AG04450 (cell line): Measurements from ENCODE around the gene ATG10. TPM values are rescaled to one million over a fixed set of nuclear protein-coding genes. Genes with fewer than 3 reads are reported as not detected.
"Not testable (repeated sequence)": the region's sequence is repeated elsewhere in the genome, so short reads cannot be mapped to it uniquely, and the experiment has no call there.

ENCODE experiments used
- CTCF ChIA-PET: fragments of 300-600, 350-600 bp; formaldehyde crosslinking; extraction: SDS; loops from one replicate; lab custom pipeline; 2022; ENCODE audit warnings: antibody characterized with exemption, inconsistent platforms; lab: Charles Lee
- POLR2A ChIA-PET: fragments of 350-600 bp; formaldehyde crosslinking; extraction: SDS; loops from one replicate; lab custom pipeline; 2021; ENCODE audit warnings: antibody characterized with exemption, inconsistent platforms; lab: Yijun Ruan, JAX
- DNase-seq: peaks from one replicate; pipeline ENCODE4 v3.0.0-alpha.2; 2011; ENCODE audit warnings: low read depth, low spot score
- H3K27ac ChIP-seq: one replicate; pipeline ENCODE4 v1.5.1; 2012; ENCODE audit warnings: low read depth, low read length, control low read depth
- H3K27me3 ChIP-seq: one replicate; pipeline ENCODE4 v1.6.0; 2012; ENCODE audit warnings: low read length; ENCODE audit not compliant: control insufficient read depth, insufficient read depth
- H3K4me3 ChIP-seq: 2 replicates; pipeline ENCODE4 v1.5.1; 2011; ENCODE audit warnings: mild to moderate bottlenecking, low read depth, low read length, control low read depth
- H3K9me3 ChIP-seq: 2 replicates; pipeline ENCODE4 v1.5.1; 2012; ENCODE audit warnings: low read length; ENCODE audit not compliant: control insufficient read depth, insufficient read depth
- CTCF ChIP-seq: IDR thresholded peaks from 2 replicates; pipeline ENCODE4 v1.5.1; 2011; ENCODE audit warnings: low read depth, low read length, control low read depth, inconsistent platforms
- polyA plus RNA-seq: library from polyadenylated mRNA; depleted of rRNA; stranded (reverse); fragments of >200 nt; gene quantifications from 2 replicates; pipeline ENCODE4 v1.2.3, GENCODE V29; 2011

ATG10 gene
- polyA plus RNA-seq, 1 experiment = 4.1 TPM

- H3K9me3 ChIP-seq = no peaks in the 10 kb centered on the region; the same call in 1 of the 2 replicates
- H3K27me3 ChIP-seq = no peaks in the 10 kb centered on the region
- no peak overlapping the region for H3K27ac ChIP-seq
- H3K4me3 ChIP-seq = no peak overlapping the region
- DNase-seq = no peak
- CTCF ChIA-PET = no interaction called here
- POLR2A ChIA-PET = no interaction called here
- TF ChIP-seq CTCF = no peak
Observed at GRCh38 chr5:81980598-81981260, 8.9 kb downstream of the ATG10 start.

GRCh38 chr5:81982172-81982685 lies 10.4 kb downstream of the ATG10 start:
- H3K27me3 ChIP-seq, CTCF ChIA-PET, POLR2A ChIA-PET, H3K27ac ChIP-seq, H3K9me3 ChIP-seq, H3K4me3 ChIP-seq, DNase-seq: not testable (repeated sequence)

- H3K27ac ChIP-seq, H3K27me3 ChIP-seq, POLR2A ChIA-PET, CTCF ChIA-PET, DNase-seq, H3K4me3 ChIP-seq, H3K9me3 ChIP-seq: not testable (repeated sequence)
Observed at GRCh38 chr5:81983148-81983547, 11.3 kb downstream of the ATG10 start.

GRCh38 chr5:81983563-81983962 lies 11.7 kb downstream of the ATG10 start:
- DNase-seq, H3K27ac ChIP-seq, POLR2A ChIA-PET, CTCF ChIA-PET, H3K27me3 ChIP-seq, H3K4me3 ChIP-seq, H3K9me3 ChIP-seq: not testable (repeated sequence)

GRCh38 chr5:81986126-81986525 lies 14.3 kb downstream of the ATG10 start:
- DNase-seq = no peak
- CTCF ChIA-PET = no interaction called here
- Histone ChIP-seq H3K9me3 (no peaks in the 10 kb centered on the region; the same call in 1 of the 2 replicates), H3K27me3 (no peaks in the 10 kb centered on the region), H3K4me3 (no peak overlapping the region), H3K27ac (no peak overlapping the region)
- no peak for TF ChIP-seq CTCF
- POLR2A ChIA-PET = no interaction called here

GRCh38 chr5:81989204-81989603 lies 17.4 kb downstream of the ATG10 start:
- Histone ChIP-seq H3K4me3 (no peak overlapping the region), H3K27ac (no peak overlapping the region), H3K27me3 (no peaks in the 10 kb centered on the region), H3K9me3 (no peaks in the 10 kb centered on the region; the same call in 1 of the 2 replicates)
- ChIA-PET CTCF (no interaction called here), POLR2A (no interaction called here)
- TF ChIP-seq CTCF = no peak
- no peak for DNase-seq
